Activated B cell treated with CpG ODN at 0.5 μM for 24 hours (primary cell): Measurements from ENCODE around the gene ATAD1. TPM values are rescaled to one million over a fixed set of nuclear protein-coding genes. Genes with fewer than 3 reads are reported as not detected.
"Not testable (repeated sequence)": the region's sequence is repeated elsewhere in the genome, so short reads cannot be mapped to it uniquely, and the experiment has no call there.

ENCODE experiments used
- ATAC-seq: fragments of 200-7000 bp; cut with Tn5 transposase; one replicate; pipeline ENCODE4 v1.10.0; 2021; ENCODE audit warnings: low read depth, mild to moderate bottlenecking, moderate library complexity
- CTCF ChIA-PET: fragments of 350-600 bp; sonication (Branson Sonifier 250); formaldehyde crosslinking; loops from one replicate; lab custom pipeline; 2021; ENCODE audit warnings: antibody characterized with exemption; lab: Charles Lee
- POLR2A ChIA-PET: fragments of 350-600 bp; sonication (Branson Sonifier 250); formaldehyde crosslinking; loops from one replicate; lab custom pipeline; 2021; ENCODE audit warnings: antibody characterized with exemption; lab: Charles Lee
- DNase-seq: peaks from one replicate; pipeline ENCODE4 v3.0.0; 2022
- H3K27ac Mint-ChIP-seq: one replicate; pipeline ENCODE4 v1.8.0; 2020; ENCODE audit warnings: mixed read lengths
- H3K27me3 Mint-ChIP-seq: one replicate; pipeline ENCODE4 v1.8.0; 2021; ENCODE audit warnings: mixed read lengths
- H3K36me3 Mint-ChIP-seq: one replicate; pipeline ENCODE4 v1.8.0; 2021; ENCODE audit warnings: low read depth, mixed read lengths
- H3K4me1 Mint-ChIP-seq: one replicate; pipeline ENCODE4 v1.8.0; 2021; ENCODE audit warnings: mixed read lengths
- H3K4me3 Mint-ChIP-seq: one replicate; pipeline ENCODE4 v1.8.0; 2020; ENCODE audit warnings: mild to moderate bottlenecking, mixed read lengths
- H3K9me3 Mint-ChIP-seq: one replicate; pipeline ENCODE4 v1.8.0; 2020; ENCODE audit warnings: mixed read lengths
- intact Hi-C: fragments of 100-400 bp; cut with micrococcal nuclease; formaldehyde crosslinking; loops from one replicate; pipeline ENCODE4 v1.15.1; 2024
- total RNA-seq: library from RNA; stranded (reverse); gene quantifications from 2 replicates; pipeline ENCODE4 v1.2.3, GENCODE V29; 2022
- TF ChIP-seq, protein P1 (sequence below): fragments of 200-600 bp; IDR thresholded peaks from one replicate; pipeline ENCODE4 v1.8.0; 2022; ENCODE audit warnings: antibody characterized with exemption, mild to moderate bottlenecking

The ATAD1 gene
- total RNA-seq, 1 donor from 2014 or later = 42.6 TPM

DNA sequence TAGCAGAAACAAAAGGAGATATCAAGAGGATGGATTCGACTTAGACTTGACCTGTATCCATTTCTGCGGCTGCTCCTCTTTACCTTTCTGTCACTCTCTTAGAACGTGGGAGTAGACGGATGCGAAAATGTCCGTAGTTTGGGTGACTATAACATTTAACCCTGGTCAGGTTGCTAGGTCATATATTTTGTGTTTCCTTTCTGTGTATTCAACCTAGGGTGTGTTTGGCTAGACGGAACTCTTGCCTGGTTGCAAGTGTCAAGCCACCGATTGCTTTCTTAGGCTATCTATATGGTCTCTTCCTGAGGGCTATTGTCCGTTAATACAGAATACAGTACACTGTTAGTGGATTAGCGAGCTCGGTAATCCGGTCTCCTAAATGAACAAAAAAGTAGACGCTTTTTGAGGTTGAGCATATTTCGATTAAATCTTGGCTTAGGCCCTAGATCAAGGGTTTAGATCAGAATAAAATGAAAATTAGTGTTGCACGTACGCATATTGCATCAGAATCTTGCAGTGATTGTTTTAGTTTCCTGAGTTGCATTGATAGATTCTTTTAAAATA is 46.6 kb upstream of the ATAD1 start:
- H3K4me1 Mint-ChIP-seq = peaks cover 50% of the 10 kb centered on the region
- ChIA-PET CTCF (interaction anchor here (4.4 to 6.6 kb wide), 2 partner anchors 244 to 524 kb away, joined by 29 to 112 read pairs; no protein-coding TSS in a partner anchor), POLR2A (interaction anchor here (0.6 to 8.5 kb wide), 10 partner anchors 20 to 528 kb away, joined by 3 to 257 read pairs (median 30); partner anchors contain the start of gene ATAD1)
- DNase-seq (no peak), ATAC-seq (no peak)
- TF ChIP-seq, protein P1, sequence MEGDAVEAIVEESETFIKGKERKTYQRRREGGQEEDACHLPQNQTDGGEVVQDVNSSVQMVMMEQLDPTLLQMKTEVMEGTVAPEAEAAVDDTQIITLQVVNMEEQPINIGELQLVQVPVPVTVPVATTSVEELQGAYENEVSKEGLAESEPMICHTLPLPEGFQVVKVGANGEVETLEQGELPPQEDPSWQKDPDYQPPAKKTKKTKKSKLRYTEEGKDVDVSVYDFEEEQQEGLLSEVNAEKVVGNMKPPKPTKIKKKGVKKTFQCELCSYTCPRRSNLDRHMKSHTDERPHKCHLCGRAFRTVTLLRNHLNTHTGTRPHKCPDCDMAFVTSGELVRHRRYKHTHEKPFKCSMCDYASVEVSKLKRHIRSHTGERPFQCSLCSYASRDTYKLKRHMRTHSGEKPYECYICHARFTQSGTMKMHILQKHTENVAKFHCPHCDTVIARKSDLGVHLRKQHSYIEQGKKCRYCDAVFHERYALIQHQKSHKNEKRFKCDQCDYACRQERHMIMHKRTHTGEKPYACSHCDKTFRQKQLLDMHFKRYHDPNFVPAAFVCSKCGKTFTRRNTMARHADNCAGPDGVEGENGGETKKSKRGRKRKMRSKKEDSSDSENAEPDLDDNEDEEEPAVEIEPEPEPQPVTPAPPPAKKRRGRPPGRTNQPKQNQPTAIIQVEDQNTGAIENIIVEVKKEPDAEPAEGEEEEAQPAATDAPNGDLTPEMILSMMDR = no peak
- H3K9me3 Mint-ChIP-seq = no peaks in the 10 kb centered on the region
- no peaks in the 10 kb centered on the region for H3K27me3 Mint-ChIP-seq
- intact Hi-C loops = loop anchor here (1.0 to 5.0 kb wide), 6 partner anchors 11 to 1018 kb away; partner anchors contain the start of gene STAMBPL1
- peak overlapping the region; percentile 97 for H3K4me3 Mint-ChIP-seq
- H3K27ac Mint-ChIP-seq = peak overlapping the region; percentile 85
- H3K36me3 Mint-ChIP-seq = peaks cover 50% of the 10 kb centered on the region

DNA sequence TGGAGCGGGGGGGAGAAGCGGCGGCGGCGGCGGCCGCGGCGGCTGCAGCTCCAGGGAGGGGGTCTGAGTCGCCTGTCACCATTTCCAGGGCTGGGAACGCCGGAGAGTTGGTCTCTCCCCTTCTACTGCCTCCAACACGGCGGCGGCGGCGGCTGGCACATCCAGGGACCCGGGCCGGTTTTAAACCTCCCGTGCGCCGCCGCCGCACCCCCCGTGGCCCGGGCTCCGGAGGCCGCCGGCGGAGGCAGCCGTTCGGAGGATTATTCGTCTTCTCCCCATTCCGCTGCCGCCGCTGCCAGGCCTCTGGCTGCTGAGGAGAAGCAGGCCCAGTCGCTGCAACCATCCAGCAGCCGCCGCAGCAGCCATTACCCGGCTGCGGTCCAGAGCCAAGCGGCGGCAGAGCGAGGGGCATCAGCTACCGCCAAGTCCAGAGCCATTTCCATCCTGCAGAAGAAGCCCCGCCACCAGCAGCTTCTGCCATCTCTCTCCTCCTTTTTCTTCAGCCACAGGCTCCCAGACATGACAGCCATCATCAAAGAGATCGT is 46.0 kb upstream of the ATAD1 start:
- peak overlapping the region; percentile 85 for H3K27ac Mint-ChIP-seq
- H3K4me3 Mint-ChIP-seq = peak overlapping the region; percentile 97
- ChIA-PET POLR2A (interaction anchor here (0.6 to 8.5 kb wide), 18 partner anchors 11 to 718 kb away, joined by 3 to 257 read pairs (median 14); partner anchors contain the start of genes ATAD1 and RNLS), CTCF (interaction anchor here (3.6 to 6.6 kb wide), 3 partner anchors 244 to 524 kb away, joined by 29 to 112 read pairs (median 45); no protein-coding TSS in a partner anchor)
- ATAC-seq, H3K27me3 Mint-ChIP-seq, DNase-seq, H3K9me3 Mint-ChIP-seq: not testable (repeated sequence)
- intact Hi-C loops = loop anchor here (1.0 to 5.0 kb wide), 8 partner anchors 11 to 1018 kb away; partner anchors contain the start of gene STAMBPL1
- H3K4me1 Mint-ChIP-seq = peaks cover 46% of the 10 kb centered on the region
- H3K36me3 Mint-ChIP-seq = peaks cover 50% of the 10 kb centered on the region

DNA sequence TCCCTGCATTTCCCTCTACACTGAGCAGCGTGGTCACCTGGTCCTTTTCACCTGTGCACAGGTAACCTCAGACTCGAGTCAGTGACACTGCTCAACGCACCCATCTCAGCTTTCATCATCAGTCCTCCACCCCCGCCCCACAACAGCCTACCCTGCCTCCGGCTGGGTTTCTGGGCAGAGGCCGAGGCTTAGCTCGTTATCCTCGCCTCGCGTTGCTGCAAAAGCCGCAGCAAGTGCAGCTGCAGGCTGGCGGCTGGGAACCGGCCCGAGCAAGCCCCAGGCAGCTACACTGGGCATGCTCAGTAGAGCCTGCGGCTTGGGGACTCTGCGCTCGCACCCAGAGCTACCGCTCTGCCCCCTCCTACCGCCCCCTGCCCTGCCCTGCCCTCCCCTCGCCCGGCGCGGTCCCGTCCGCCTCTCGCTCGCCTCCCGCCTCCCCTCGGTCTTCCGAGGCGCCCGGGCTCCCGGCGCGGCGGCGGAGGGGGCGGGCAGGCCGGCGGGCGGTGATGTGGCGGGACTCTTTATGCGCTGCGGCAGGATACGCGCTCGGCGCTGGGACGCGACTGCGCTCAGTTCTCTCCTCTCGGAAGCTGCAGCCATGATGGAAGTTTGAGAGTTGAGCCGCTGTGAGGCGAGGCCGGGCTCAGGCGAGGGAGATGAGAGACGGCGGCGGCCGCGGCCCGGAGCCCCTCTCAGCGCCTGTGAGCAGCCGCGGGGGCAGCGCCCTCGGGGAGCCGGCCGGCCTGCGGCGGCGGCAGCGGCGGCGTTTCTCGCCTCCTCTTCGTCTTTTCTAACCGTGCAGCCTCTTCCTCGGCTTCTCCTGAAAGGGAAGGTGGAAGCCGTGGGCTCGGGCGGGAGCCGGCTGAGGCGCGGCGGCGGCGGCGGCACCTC is 45.3 kb upstream of the ATAD1 start, which contains the start of the genes KLLN and PTEN:
TSS of gene KLLN (minus strand) at position 481 of the 891 bp plus-strand sequence. CDS start 1,046 bp downstream, outside the sequence.
TSS of gene PTEN (plus strand) at position 573 of the 891 bp plus-strand sequence. CDS start 845 bp downstream, outside the sequence.
- Mint-ChIP-seq H3K27ac (peak within 1 kb of the TSS; percentile 98), H3K4me3 (peak within 1 kb of the TSS; percentile 97), H3K4me1 (peaks cover 39% of the 10 kb centered on the region), H3K27me3 (no peaks in the 10 kb centered on the region), H3K36me3 (peaks cover 44% of the 10 kb centered on the region), H3K9me3 (no peaks in the 10 kb centered on the region)
- ChIA-PET POLR2A (interaction anchor here (0.7 to 8.5 kb wide), 33 partner anchors 8 to 1039 kb away, joined by 3 to 257 read pairs (median 8); partner anchors contain the start of genes ATAD1, RNLS and STAMBPL1), CTCF (interaction anchor here (1.1 to 7.3 kb wide), 11 partner anchors 11 to 720 kb away, joined by 3 to 112 read pairs (median 10); partner anchors contain the start of genes ATAD1 and RNLS)
- peak; percentile 43 for ATAC-seq
- TF ChIP-seq, protein P1 = no peak
- peak; percentile 84 for DNase-seq
- intact Hi-C loops = loop anchor here (1.0 to 5.0 kb wide), 5 partner anchors 228 to 1019 kb away; partner anchors contain the start of gene STAMBPL1

DNA sequence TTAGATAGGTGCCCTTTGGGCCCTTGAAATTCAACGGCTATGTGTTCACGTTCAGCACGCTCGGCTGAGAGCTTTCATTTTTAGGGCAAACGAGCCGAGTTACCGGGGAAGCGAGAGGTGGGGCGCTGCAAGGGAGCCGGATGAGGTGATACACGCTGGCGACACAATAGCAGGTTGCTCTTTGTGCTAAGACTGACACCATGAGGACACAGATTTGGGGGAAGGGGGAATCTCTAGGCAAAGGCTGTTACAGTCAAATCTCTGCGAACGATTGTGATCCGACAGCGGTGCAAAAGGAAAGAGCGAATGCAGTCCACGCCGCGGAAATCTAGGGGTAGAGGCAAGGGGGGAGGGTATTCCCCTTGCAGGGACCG is 44.6 kb upstream of the ATAD1 start:
- H3K9me3 Mint-ChIP-seq = no peaks in the 10 kb centered on the region

More for the DNA sequence above, 44.6 kb upstream of the ATAD1 start:
- Mint-ChIP-seq H3K36me3 (peaks cover 42% of the 10 kb centered on the region), H3K4me1 (peaks cover 33% of the 10 kb centered on the region), H3K27me3 (no peaks in the 10 kb centered on the region), H3K27ac (peak overlapping the region; percentile 98), H3K4me3 (peak overlapping the region; percentile 97)
- peak; percentile 14 for ATAC-seq
- ChIA-PET CTCF (interaction anchor here (0.8 to 7.3 kb wide), 16 partner anchors 12 to 721 kb away, joined by 3 to 112 read pairs (median 6); partner anchors contain the start of genes ATAD1 and RNLS), POLR2A (interaction anchor here (0.7 to 8.5 kb wide), 49 partner anchors 9 to 1039 kb away, joined by 3 to 257 read pairs (median 5); partner anchors contain the start of genes ATAD1, RNLS and STAMBPL1)
- DNase-seq = no peak
- intact Hi-C loops = loop anchor here (1.0 to 5.0 kb wide), 10 partner anchors 44 to 1020 kb away; partner anchors contain the start of genes ATAD1 and STAMBPL1
- TF ChIP-seq, protein P1 = no peak
